T-helper 2 cell treated with Interferon-gamma antibody and Interleukin-4, amounts not matched to agents 100 ng/mL and 5 ng/mL, for 36 hours (primary cell): Measurements from ENCODE around the gene HSD17B8. TPM values are rescaled to one million over a fixed set of nuclear protein-coding genes. Genes with fewer than 3 reads are reported as not detected.

Experiments used
- intact Hi-C: fragments of 100-400 bp; cut with micrococcal nuclease; formaldehyde crosslinking; loops from one replicate; pipeline ENCODE4 v1.15.1; 2023
- total RNA-seq: library from RNA; stranded (reverse); gene quantifications from 2 replicates; pipeline ENCODE4 v1.2.3, GENCODE V29; 2022

Gene HSD17B8
- total RNA-seq, 1 donor from 2014 or later, result 10.9 TPM

- intact Hi-C loops, result no loop called here
These were observed 33.2 kb upstream of the HSD17B8 start for GRCh38 chr6:33171016-33171879.

DNA sequence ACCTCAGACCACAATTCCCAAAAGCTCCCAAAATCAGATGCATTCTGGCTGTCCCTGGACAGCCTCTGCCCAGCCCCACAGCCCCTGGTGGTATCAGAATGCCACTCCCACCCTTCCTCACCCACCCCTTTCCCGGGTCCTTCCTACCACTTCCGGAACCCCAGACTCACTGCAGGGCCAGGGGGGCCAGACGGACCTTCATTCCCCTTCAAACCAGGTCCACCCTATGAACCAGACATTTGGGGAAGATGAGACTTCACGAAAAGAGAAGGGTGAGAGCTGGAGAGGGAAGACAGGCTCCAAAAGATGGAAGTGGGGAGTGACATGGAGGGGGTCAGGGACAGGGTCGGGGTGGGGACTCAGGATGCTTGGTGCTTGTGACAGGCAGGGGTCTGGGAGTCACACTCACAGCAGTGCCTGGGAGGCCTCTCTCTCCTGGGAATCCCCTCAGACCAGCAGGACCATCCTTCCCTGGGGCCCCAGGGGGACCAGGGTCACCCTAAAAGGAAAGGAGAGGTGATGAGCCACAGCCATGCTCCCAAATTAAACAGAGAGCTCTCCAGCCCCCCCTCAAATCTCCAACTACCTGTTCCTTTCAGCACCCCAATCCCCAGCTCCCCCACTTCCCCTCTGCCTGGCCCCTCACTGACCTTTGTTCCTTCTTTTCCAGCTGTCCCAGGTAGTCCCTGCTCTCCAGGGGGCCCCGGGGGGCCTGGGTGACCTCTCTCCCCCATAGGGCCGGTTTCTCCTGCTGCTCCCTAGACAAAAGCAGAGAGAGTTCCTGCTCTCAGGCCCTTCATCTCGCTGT lies 32.4 kb upstream of the HSD17B8 start:
- intact Hi-C loops, result no loop called here

DNA sequence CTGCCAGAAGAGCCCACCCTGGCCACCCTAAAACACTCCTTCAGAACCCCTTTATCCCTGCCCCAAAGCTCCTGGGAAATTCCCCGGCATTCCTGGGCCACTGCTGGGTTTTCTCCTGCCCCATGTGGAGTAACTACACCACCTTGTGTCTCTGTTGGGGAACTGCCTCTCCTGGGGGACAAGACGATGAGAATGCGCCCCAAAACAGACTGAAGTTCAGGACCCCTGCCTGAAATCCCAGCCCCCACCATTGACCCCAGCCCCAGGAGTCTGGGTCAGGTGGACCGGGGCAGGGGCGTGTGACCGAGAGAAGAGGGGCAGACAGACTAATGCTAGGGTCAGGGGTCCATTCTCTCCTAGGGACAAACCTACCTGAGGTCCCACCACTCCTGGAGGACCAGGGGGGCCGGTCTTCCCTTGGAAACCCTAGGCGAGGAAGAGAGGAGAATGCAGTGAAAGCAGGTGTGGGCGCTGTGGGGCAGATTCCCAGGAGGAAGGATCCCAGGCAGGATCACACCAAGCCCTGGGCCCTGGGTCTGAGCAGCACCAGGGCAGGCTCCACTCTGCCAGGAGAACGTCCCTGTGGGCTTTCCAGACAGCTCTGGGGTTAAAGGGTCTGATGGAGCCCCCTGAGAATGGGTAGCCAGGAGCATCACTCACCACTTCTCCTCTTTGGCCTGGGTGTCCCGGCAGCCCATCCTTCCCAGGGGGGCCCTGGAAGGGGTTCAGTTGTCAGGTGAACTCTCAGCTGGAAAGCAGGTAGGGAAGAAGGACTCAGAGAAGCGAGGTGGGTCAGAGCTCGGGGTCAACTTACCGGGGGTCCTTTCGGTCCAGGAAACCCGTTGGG lies 31.5 kb upstream of the HSD17B8 start:
- intact Hi-C loops, result no loop called here

DNA sequence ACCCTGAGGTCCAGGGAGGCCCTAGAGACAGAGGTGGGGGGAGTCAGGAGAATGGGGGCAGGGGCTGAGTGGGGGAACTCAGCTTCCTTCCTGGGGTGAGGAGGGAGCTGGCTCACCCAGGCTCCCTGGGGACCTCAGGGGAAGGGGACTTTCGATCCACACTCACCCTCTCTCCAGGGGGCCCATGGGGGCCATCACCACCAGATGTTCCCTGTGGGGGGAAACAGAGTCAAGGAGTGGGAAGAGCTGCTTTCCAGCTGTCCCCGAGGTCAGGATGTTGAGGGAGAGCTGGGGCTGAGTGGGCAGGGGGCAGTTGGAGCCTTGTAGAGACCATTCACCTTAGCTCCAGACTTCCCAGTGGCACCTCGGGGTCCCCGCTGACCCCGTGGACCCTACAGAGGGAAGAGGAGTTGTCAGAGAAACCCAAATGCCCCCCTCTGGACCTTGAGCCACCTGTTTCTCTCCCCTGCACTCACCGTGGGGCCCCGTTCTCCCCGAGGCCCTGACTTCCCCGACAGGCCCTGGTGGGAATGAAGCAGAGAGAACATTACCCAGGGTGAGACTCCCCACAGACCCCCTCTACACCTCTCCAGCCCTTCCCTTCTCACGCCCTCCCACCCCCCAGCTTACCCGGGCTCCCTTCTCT lies 30.8 kb upstream of the HSD17B8 start:
- intact Hi-C loops, result no loop called here

- intact Hi-C loops, result no loop called here
These were observed 29.7 kb upstream of the HSD17B8 start for GRCh38 chr6:33174784-33175183.

- intact Hi-C loops, result no loop called here
These were observed 28.9 kb upstream of the HSD17B8 start for GRCh38 chr6:33175436-33176069.

GRCh38 chr6:33176906-33177305 lies 27.5 kb upstream of the HSD17B8 start:
- intact Hi-C loops, result no loop called here

DNA sequence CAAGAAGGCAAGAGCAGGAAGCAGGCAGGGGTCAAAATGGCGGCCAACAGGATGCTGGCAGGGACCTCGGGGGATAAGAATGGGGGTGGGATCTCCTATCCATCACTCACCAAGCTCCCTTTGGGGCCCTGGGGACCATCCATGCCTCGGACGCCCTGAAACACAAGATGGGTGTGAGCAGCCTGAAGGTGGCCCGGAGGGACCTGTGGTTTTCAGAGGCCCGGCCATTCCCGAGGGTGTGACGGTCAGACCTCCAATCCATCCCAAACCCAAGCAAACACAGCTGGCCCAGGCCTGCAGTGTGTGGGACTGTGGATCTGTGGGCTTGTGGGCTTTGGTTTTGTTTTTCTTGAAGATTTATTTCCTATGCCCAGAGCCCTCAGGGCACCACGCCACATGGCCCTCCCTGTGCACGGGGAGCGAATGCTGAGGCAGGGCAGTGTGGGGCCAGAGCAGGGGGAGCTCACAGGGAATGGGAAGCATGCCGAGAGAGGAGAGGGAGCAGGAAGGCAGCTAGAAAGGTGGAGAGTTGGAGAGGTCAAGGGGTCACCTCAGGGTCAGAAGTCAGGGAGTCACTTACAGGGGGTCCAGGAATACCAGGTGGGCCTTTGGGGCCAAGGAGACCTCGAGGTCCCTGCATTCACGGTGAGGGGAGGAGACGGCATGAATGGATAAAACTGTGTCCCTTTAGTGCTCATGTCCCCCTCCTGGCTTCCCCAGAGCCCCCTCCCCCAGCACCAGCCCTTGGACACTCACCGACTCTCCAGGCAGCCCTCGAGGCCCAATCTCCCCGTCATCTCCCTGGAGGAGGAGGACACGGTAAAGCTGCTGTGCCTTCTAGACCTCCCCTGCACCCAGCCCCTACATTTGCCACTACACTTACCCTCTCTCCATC lies 26.7 kb upstream of the HSD17B8 start:
- intact Hi-C loops, result no loop called here

DNA sequence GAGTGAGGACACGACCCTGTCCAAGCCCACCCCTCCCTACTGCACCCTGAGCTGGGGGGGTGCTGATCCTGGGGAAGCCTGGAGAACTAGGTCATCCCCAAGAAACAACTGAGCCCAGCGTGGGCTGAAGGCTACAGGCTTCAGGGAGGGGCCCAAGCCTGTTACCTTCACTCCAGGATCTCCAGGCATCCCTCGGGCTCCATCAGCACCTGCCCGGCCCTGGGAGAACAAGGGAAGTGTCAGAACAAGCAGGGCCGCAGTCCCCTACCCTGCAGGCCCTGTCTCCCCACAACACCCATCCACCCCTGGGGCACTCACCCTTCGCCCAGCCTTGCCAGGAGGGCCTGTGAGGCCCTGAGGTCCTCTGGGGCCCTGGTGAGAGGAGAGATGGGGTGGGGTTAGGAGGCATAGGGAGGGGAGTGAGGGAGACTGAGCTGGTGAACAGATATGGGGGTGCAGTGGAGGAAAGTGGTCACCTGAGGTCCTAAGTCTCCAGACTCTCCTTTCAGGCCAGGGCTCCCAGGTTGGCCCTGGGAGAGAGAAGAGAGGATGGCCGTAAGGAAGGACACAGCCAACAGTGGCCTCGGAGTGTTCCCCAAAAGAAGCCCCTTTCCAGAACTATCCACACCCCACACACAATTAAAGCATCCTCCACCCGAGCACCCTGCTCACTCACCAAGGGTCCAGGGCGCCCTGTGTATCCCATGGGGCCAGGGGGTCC lies 25.5 kb upstream of the HSD17B8 start:
- intact Hi-C loops, result no loop called here

DNA sequence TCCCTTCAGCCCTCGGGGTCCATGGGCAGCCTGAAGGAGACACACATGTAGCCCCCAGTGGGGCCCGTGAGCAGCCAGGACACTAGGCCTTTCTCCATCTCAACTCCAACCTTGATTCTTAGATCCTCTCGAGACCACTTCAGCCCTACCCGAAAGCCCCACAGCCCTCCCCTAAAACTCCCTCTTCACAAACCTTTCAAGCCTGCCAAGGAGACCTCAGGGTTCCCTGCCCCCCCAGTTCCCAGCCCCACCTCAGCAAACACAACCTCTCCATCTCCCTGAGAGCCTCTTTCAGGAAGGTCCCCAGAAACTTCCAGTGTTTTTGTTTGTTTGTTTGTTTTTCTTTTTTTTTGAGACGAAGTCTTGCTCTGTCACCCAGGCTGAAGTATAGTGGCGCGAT lies 23.3 kb upstream of the HSD17B8 start:
- intact Hi-C loops, result no loop called here

DNA sequence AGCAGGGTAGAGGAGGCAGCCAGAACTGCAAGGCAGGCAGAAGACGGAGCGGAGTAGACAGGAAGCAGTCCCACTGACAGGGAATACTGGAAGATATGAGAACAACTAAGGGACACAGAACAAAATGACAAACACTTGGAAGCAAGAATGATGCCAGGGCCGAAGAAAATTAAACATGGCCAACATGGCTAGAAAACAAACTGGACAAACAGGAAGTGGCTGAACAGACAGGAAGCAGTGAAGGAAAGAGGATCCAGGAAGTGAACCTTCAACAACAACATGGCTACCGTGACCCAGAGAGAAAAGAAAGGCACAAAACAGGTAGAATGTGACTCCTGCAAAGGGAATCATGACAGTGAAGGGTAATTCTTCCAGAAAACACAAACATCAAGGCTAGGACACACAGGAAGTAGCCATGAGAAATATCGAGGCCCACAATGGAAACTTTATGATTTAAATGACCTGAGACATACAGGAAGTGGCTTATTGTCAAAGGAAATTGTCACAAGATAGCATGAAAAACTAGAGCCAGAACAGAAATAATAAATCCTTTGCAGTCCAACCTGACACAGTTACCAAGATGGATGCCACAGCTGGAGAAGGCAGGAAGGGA lies 21.3 kb upstream of the HSD17B8 start:
- intact Hi-C loops, result loop anchor here (1.0 kb wide), 1 partner anchor 17 kb away; the partner anchor contains the start of genes RXRB and SLC39A7

- intact Hi-C loops, result no loop called here
These were observed 19.3 kb upstream of the HSD17B8 start for GRCh38 chr6:33185190-33185589.

DNA sequence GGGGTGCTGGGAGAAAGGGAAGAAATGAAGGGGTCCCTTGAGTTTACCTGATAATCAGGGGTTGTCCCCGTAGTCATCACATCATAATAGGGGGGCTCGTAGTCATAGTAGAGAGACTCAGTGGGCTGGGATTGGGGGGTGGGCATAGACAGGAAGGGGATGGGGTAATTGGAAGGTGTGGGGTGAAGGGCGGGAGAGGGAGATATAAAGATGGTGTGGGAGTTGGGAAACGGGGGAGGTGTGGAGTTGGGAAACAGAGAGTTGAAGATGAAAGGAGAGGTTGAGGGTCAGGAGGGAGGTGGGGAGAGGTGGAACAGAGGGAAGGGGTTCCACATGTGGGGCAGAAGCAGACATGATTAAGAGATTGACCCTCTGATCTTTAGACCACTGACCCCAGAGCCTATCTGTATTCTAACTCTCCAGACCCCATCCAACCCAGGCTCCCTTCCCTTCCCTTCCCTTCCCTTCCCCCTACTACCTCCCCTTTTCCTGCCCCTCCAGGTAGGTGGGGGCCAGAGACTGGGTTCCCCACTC lies 18.7 kb upstream of the HSD17B8 start:
- intact Hi-C loops, result no loop called here

- intact Hi-C loops, result no loop called here
These were observed 16.6 kb upstream of the HSD17B8 start for GRCh38 chr6:33187809-33188208.

DNA sequence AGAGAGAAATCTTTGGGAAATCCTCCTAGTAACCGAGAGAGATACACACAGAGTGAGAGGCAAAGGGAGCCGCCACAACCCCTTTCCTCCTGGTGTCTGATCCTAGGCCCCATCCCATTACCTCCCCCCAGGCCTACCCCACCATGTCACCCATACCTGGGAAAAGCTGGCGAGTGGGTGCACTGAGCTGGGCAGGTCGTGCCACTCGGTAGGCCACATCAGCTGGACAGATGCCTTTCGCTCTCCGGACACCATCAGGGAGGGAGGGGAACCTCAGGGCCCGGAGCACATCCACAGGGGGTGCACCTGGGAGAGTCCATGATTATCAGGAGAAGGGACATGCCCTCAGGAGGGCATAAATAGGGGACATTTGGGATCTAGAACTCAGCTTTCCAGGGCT lies 15.3 kb upstream of the HSD17B8 start:
- intact Hi-C loops, result no loop called here

- intact Hi-C loops, result no loop called here
These were observed 14.6 kb upstream of the HSD17B8 start for GRCh38 chr6:33189625-33190448.

DNA sequence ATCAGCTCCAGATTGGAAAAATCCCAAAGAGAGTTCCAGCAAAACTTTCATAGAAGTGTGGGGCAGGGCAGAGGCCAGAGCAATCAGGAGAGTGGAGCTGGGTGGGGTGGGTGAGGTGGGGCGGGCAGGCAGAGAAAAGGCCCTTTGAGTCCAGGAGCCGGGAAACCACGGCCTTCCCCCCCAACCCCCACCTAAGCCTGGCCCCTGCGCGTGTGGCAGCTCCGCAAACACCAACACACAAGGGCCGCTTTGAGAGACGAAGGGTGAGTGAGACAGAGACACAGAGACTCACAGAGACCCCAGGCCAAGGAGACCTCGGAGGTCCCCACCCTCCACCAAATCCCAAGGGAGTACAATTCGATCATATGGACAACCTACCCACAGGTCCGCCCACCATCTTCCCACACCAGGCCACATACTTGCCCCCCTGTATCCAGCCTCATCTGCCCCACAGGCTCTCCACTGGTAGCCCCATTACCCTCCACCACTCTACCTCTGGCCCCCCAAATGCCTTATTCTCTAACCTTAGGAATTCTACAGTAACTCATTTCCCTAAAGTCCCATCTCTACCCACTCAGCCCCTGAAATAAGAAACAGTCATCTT lies 13.8 kb upstream of the HSD17B8 start:
- intact Hi-C loops, result no loop called here
